ENCODE measurements around the gene PPFIA3.

The PPFIA3 gene

DNA sequence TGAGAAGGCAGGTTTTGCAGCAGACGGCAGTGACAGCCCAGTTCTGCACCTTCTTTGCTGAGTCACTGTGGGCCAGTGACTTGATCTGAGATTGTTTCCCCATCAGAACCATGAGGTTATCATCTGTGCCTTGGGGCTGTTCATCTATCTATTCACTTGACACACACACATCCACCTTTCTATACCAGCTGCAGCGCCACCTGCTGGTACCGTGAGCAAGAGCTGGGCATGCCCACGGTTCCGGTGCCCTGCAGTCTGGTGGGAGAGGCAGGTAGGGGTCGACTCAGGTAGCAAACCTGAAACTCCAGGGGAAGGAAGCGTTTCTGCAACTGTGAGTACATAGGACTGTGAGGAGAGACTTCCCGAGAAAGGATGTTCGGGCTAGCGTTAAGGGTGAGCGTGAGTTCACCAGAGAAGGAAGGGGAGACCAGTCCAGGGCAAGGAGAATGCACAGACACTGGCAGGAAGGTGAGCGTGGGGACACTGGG lies 12.7 kb upstream of the PPFIA3 start:
- Histone ChIP-seq H3K36me3 (ENCODE audit: control insufficient read depth, low read depth, low read length) (peaks cover 64% of the 10 kb centered on the region), H3K4me1 (ENCODE audit: control insufficient read depth, low read depth, low read length) (no peaks in the 10 kb centered on the region), H3K27ac (ENCODE audit: low read length) (no peak overlapping the region)

GRCh38 chr19:49107625-49108459 lies 11.5 kb upstream of the PPFIA3 start:
- Histone ChIP-seq H3K9me3 (ENCODE audit: control insufficient read depth, low read depth, low read length) (no peaks in the 10 kb centered on the region), H3K27ac (ENCODE audit: low read length) (no peak overlapping the region), H3K27me3 (ENCODE audit: control insufficient read depth, insufficient read depth, low read length) (no peaks in the 10 kb centered on the region), H3K9ac (ENCODE audit: low read length) (no peak overlapping the region), H3K4me1 (ENCODE audit: control insufficient read depth, low read depth, low read length) (no peaks in the 10 kb centered on the region), H3K4me3 (ENCODE audit: low read length) (no peak overlapping the region), H3K36me3 (ENCODE audit: control insufficient read depth, low read depth, low read length) (peaks cover 55% of the 10 kb centered on the region)

More for the DNA sequence above, 12.7 kb upstream of the PPFIA3 start:
- no peak overlapping the region for H3K9ac ChIP-seq (ENCODE audit: low read length)
- no peaks in the 10 kb centered on the region for H3K9me3 ChIP-seq (ENCODE audit: control insufficient read depth, low read depth, low read length)
- H3K27me3 ChIP-seq (ENCODE audit: control insufficient read depth, insufficient read depth, low read length) = no peaks in the 10 kb centered on the region
- no peak overlapping the region for H3K4me3 ChIP-seq (ENCODE audit: low read length)

- peaks cover 3% of the 10 kb centered on the region for H3K4me1 ChIP-seq (ENCODE audit: control insufficient read depth, low read depth, low read length)
- H3K36me3 ChIP-seq (ENCODE audit: control insufficient read depth, low read depth, low read length) = peaks cover 50% of the 10 kb centered on the region
- H3K27ac ChIP-seq (ENCODE audit: low read length) = no peak overlapping the region
- no peaks in the 10 kb centered on the region for H3K27me3 ChIP-seq (ENCODE audit: control insufficient read depth, insufficient read depth, low read length)
- no peak overlapping the region for H3K4me3 ChIP-seq (ENCODE audit: low read length)
- no peak overlapping the region for H3K9ac ChIP-seq (ENCODE audit: low read length)
- no peaks in the 10 kb centered on the region for H3K9me3 ChIP-seq (ENCODE audit: control insufficient read depth, low read depth, low read length)
These were observed 10.3 kb upstream of the PPFIA3 start for GRCh38 chr19:49109051-49109450.

DNA sequence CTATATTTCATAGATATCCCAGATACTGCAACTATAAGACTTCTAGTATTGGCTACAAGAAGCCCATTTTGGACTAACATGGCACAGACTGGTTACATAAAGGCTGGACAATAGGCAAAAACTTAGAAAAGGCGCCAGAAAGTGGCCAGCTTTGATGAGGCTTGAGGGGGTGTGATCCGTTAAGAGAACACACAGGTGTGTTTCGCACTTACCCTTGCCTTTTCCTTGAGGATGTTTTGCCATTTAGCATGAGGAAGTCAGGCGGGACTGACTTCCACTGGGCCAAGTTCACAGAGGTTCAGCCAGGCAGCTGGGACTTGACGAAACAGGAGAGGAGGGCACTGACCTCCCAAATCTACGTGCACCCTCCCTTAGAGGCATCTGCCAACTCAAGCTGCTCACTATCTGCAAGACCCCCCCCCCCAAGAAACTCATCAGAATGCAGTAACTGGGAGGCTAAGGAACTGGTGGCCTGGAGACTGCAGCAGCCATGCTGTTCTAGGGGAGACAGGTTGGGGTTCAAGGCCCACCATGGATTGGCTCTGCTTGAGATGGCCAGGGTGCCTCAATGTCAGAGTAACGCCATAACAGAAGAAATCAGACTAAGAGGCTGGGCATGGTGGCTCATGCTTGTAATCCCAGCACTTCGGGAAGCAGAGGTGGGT lies 9.6 kb upstream of the PPFIA3 start:
- H3K36me3 ChIP-seq (ENCODE audit: control insufficient read depth, low read depth, low read length) = peaks cover 46% of the 10 kb centered on the region
- H3K4me1 ChIP-seq (ENCODE audit: control insufficient read depth, low read depth, low read length) = peaks cover 3% of the 10 kb centered on the region
- H3K27me3 ChIP-seq (ENCODE audit: control insufficient read depth, insufficient read depth, low read length) = no peaks in the 10 kb centered on the region

GRCh38 chr19:49110567-49110966 lies 8.8 kb upstream of the PPFIA3 start:
- Histone ChIP-seq H3K36me3 (ENCODE audit: control insufficient read depth, low read depth, low read length) (peaks cover 37% of the 10 kb centered on the region), H3K4me1 (ENCODE audit: control insufficient read depth, low read depth, low read length) (peaks cover 3% of the 10 kb centered on the region), H3K9me3 (ENCODE audit: control insufficient read depth, low read depth, low read length) (no peaks in the 10 kb centered on the region), H3K27me3 (ENCODE audit: control insufficient read depth, insufficient read depth, low read length) (peaks cover 6% of the 10 kb centered on the region), H3K9ac (ENCODE audit: low read length) (no peak overlapping the region), H3K27ac (ENCODE audit: low read length) (no peak overlapping the region), H3K4me3 (ENCODE audit: low read length) (no peak overlapping the region)

More for the DNA sequence above, 9.6 kb upstream of the PPFIA3 start:
- Histone ChIP-seq H3K9me3 (ENCODE audit: control insufficient read depth, low read depth, low read length) (no peaks in the 10 kb centered on the region), H3K9ac (ENCODE audit: low read length) (no peak overlapping the region), H3K27ac (ENCODE audit: low read length) (no peak overlapping the region), H3K4me3 (ENCODE audit: low read length) (no peak overlapping the region)

DNA sequence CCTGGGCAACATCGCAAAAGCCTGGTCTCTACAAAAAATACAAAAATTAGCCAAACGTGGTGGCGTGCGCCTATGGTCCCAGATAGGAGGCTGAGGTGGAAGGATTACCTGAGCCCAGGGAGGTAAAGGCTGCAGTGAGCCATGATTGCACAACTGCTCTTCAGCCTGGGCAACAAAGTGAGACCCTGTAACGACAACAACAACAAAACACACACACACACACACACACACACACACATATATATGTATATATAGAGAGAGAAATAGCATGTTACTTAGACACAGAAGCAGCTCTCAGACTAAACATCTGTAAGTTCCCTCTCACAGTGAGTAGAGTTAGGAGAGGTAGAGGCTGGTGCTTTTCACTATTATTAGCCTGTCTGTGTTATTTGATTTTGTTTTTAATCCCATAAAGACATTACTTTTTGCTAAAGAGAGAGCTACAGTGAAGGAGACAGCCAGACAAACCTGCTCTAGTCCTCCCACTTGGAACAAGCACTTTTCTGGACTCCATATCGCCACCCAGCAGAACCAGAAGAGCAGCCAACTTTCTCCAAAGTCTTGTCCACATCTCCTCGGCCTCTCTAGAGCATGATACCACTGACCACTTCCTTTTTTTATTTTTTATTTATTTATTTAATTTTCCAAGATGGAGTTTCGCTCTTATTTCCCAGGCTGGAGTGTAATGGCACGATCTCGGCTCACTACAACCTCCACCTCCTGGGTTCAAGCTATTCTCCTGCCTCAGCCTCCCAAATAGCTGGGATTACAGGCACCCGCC lies 7.9 kb upstream of the PPFIA3 start:
- H3K9ac ChIP-seq (ENCODE audit: low read length) = no peak overlapping the region
- H3K4me3 ChIP-seq (ENCODE audit: low read length) = no peak overlapping the region
- no peaks in the 10 kb centered on the region for H3K9me3 ChIP-seq (ENCODE audit: control insufficient read depth, low read depth, low read length)
- H3K27ac ChIP-seq (ENCODE audit: low read length) = no peak overlapping the region
- peaks cover 3% of the 10 kb centered on the region for H3K4me1 ChIP-seq (ENCODE audit: control insufficient read depth, low read depth, low read length)
- peaks cover 31% of the 10 kb centered on the region for H3K36me3 ChIP-seq (ENCODE audit: control insufficient read depth, low read depth, low read length)
- H3K27me3 ChIP-seq (ENCODE audit: control insufficient read depth, insufficient read depth, low read length) = peaks cover 7% of the 10 kb centered on the region

DNA sequence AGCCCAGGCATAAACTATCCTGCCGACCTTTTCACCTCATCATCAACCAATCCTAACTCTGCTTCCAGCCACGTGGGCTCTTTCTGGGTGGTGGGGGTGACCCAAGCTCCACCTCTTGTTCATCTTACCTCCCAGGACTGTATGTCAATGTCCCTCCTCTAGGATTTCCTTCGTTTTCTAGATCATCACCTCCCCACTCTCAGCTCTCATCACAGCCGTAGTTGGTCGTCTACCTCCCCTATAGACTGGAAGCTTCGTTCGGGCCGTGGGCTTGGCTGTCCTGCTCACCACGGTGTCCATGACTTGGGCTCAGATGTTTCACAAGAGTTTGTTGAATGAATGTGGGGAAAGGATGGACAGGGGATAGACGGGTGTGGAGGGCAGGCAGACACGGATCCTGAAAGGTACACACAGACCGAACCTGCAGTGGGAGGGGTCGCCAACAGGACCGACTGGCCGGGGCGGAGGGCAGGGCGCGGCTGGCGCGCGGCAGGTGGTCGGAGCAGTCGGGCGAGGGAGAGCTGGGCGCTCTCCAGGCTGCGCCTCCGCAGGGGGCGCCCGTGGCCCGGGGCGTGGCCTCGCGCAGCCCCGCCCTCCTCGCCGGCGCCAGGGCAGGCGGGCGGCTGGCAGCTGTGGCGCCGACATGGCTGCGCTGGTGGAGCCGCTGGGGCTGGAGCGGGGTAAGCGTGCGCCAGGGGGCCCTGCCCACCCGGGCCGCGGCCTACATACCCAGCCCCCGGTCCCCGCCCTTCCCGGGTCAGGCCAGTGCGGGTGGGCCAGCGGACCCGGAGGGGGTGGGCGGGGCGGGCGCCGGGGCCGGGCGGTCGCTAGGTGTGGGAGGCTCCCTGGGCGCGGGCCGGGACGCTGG lies 5.3 kb upstream of the PPFIA3 start, which contains the start of gene LIN7B:
TSS of gene LIN7B (plus strand) at position 609 of the 868 bp plus-strand sequence. CDS start at position 644, 35 bp downstream.
- Histone ChIP-seq H3K9me3 (ENCODE audit: control insufficient read depth, low read depth, low read length) (no peaks in the 10 kb centered on the region), H3K4me1 (ENCODE audit: control insufficient read depth, low read depth, low read length) (peaks cover 3% of the 10 kb centered on the region), H3K9ac (ENCODE audit: low read length) (no peak within 1 kb of the TSS), H3K36me3 (ENCODE audit: control insufficient read depth, low read depth, low read length) (peaks cover 9% of the 10 kb centered on the region), H3K27ac (ENCODE audit: low read length) (no peak within 1 kb of the TSS), H3K4me3 (ENCODE audit: low read length) (peak within 1 kb of the TSS; percentile 60), H3K27me3 (ENCODE audit: control insufficient read depth, insufficient read depth, low read length) (peaks cover 7% of the 10 kb centered on the region)

- Histone ChIP-seq H3K36me3 (ENCODE audit: control insufficient read depth, low read depth, low read length) (peaks cover 1% of the 10 kb centered on the region), H3K27me3 (ENCODE audit: control insufficient read depth, insufficient read depth, low read length) (peaks cover 10% of the 10 kb centered on the region), H3K4me3 (ENCODE audit: low read length) (peak overlapping the region; percentile 60), H3K9me3 (ENCODE audit: control insufficient read depth, low read depth, low read length) (no peaks in the 10 kb centered on the region), H3K4me1 (ENCODE audit: control insufficient read depth, low read depth, low read length) (peaks cover 3% of the 10 kb centered on the region), H3K9ac (ENCODE audit: low read length) (no peak overlapping the region), H3K27ac (ENCODE audit: low read length) (no peak overlapping the region)
These were observed 4.5 kb upstream of the PPFIA3 start for GRCh38 chr19:49114630-49115363.

GRCh38 chr19:49116544-49116943 lies 2.8 kb upstream of the PPFIA3 start:
- H3K4me1 ChIP-seq (ENCODE audit: control insufficient read depth, low read depth, low read length) = peaks cover 3% of the 10 kb centered on the region
- H3K36me3 ChIP-seq (ENCODE audit: control insufficient read depth, low read depth, low read length) = no peaks in the 10 kb centered on the region
- peaks cover 24% of the 10 kb centered on the region for H3K27me3 ChIP-seq (ENCODE audit: control insufficient read depth, insufficient read depth, low read length)
- H3K9ac ChIP-seq (ENCODE audit: low read length) = no peak overlapping the region
- H3K4me3 ChIP-seq (ENCODE audit: low read length) = no peak overlapping the region
- no peak overlapping the region for H3K27ac ChIP-seq (ENCODE audit: low read length)
- no peaks in the 10 kb centered on the region for H3K9me3 ChIP-seq (ENCODE audit: control insufficient read depth, low read depth, low read length)

Data from iPS-18a (cell line).